Sigmoid colon (tissue), 3 donors: ENCODE measurements around the gene COL5A1.

ENCODE experiments used
- CTCF ChIP-seq, 4 experiments: fragments of 450-650 bp in 3 of 4; fragments of 200-600 bp in 1 of 4; IDR thresholded peaks; one replicate each; pipeline ENCODE4 v1.5.1; 2016 to 2019; ENCODE audit warnings: antibody characterized with exemption in 4 of 4, mild to moderate bottlenecking in 3 of 4, moderate library complexity in 2 of 4
- POLR2A ChIP-seq, 2 donors: fragments of 450-650 bp; IDR thresholded peaks; one replicate each; pipeline ENCODE4 v1.6.1; 2016; ENCODE audit warnings: antibody characterized with exemption in 2 of 2, mild to moderate bottlenecking in 2 of 2, moderate library complexity in 2 of 2

DNA sequence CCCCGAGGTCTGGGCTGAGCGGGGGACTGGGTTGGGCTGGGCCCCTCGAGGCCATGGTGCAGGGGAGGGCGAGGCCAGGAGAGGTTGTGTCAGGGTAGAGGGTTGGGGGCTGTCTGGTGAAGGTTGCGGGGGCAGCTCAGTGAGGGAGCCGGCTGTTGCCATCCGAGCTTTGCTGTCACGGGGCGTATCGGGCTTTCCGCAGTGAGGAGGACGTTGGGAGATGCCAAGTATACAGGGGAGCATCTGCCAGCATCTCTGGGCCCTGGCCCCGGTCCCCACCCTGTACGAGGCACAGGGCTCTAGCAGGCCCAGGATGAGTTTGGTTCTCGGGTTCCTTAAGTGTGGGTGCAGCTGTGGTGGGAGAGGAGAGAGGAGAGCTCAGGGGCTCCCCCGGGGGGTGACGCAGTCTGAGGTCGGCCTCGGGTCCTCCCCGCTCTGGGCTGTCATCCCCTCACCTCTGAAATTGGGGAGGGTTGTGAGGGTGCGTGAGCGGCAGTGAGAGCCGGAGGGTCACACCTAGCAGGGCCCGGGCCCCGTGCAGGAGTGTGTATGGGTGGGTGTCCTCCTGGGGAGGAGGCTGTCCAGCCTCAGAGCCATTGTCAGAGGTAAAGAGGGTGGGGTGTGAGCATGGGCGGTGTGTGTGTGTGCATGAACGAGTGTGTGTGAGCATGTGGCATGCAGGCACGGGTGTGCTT, 87.3 kb downstream of the COL5A1 start:
- TF ChIP-seq CTCF (IDR thresholded peaks at IDR 0.05): no peak
- no peak for TF ChIP-seq POLR2A (IDR thresholded peaks at IDR 0.05)
